ENCODE data around the gene SLC22A4. TPM values are rescaled to one million over a fixed set of nuclear protein-coding genes. Genes with fewer than 3 reads are reported as not detected.

Gene SLC22A4
- total RNA-seq, 1 donor: 2.9 TPM

GRCh38 chr5:132369474-132370180, 75.4 kb downstream of the SLC22A4 start, which contains the start of gene SLC22A5:
SLC22A5 (plus strand) TSS chr5:132369710; CDS start chr5:132369973, 263 bp downstream.
- H3K4me2 ChIP-seq (ENCODE audit: insufficient read depth, low read length): peak within 1 kb of the TSS; percentile 83
- no peaks in the 10 kb centered on the region for H3K36me3 ChIP-seq (ENCODE audit: insufficient read depth, low read length)
- no peaks in the 10 kb centered on the region for H3K9me3 ChIP-seq (ENCODE audit: low read depth, low read length)
- peaks cover 16% of the 10 kb centered on the region for H3K4me1 ChIP-seq (ENCODE audit: insufficient read depth, low read length)
- no peaks in the 10 kb centered on the region for H3K27me3 ChIP-seq (ENCODE audit: insufficient read depth, low read length)
- peak within 1 kb of the TSS; percentile 85 for H3K4me3 ChIP-seq (ENCODE audit: insufficient read depth, low read length)
- peak within 1 kb of the TSS; percentile 85 for H2AFZ ChIP-seq (ENCODE audit: low read length)
- H3K27ac ChIP-seq (ENCODE audit: low read depth, low read length): peak within 1 kb of the TSS; percentile 49
- no peak for TF ChIP-seq CTCF (IDR thresholded peaks at IDR 0.05; ENCODE audit: extremely low read depth, low read depth, low read length)
- peaks cover 9% of the 10 kb centered on the region for H3K79me2 ChIP-seq (ENCODE audit: insufficient read depth, low read length)
- peak; percentile 94 for DNase-seq (ENCODE audit: insufficient read length, low spot score, missing footprints)
- H4K20me1 ChIP-seq (ENCODE audit: insufficient read depth, low read length): no peaks in the 10 kb centered on the region

GRCh38 chr5:132370181-132370970, 76.2 kb downstream of the SLC22A4 start:
- peaks cover 9% of the 10 kb centered on the region for H3K79me2 ChIP-seq (ENCODE audit: insufficient read depth, low read length)
- no peaks in the 10 kb centered on the region for H4K20me1 ChIP-seq (ENCODE audit: insufficient read depth, low read length)
- H2AFZ ChIP-seq (ENCODE audit: low read length): peak overlapping the region; percentile 85
- DNase-seq (ENCODE audit: insufficient read length, low spot score, missing footprints): peak; percentile 78
- H3K9me3 ChIP-seq (ENCODE audit: low read depth, low read length): no peaks in the 10 kb centered on the region
- no peaks in the 10 kb centered on the region for H3K36me3 ChIP-seq (ENCODE audit: insufficient read depth, low read length)
- peak overlapping the region; percentile 83 for H3K4me2 ChIP-seq (ENCODE audit: insufficient read depth, low read length)
- H3K4me1 ChIP-seq (ENCODE audit: insufficient read depth, low read length): peaks cover 10% of the 10 kb centered on the region
- no peak for TF ChIP-seq CTCF (IDR thresholded peaks at IDR 0.05; ENCODE audit: extremely low read depth, low read depth, low read length)
- no peak overlapping the region for H3K27ac ChIP-seq (ENCODE audit: low read depth, low read length)
- peak overlapping the region; percentile 85 for H3K4me3 ChIP-seq (ENCODE audit: insufficient read depth, low read length)
- no peaks in the 10 kb centered on the region for H3K27me3 ChIP-seq (ENCODE audit: insufficient read depth, low read length)

- no peaks in the 10 kb centered on the region for H4K20me1 ChIP-seq (ENCODE audit: insufficient read depth, low read length)
- peaks cover 10% of the 10 kb centered on the region for H3K4me1 ChIP-seq (ENCODE audit: insufficient read depth, low read length)
- H3K27ac ChIP-seq (ENCODE audit: low read depth, low read length): no peak overlapping the region
- peak overlapping the region; percentile 83 for H3K4me2 ChIP-seq (ENCODE audit: insufficient read depth, low read length)
- no peaks in the 10 kb centered on the region for H3K36me3 ChIP-seq (ENCODE audit: insufficient read depth, low read length)
- H3K4me3 ChIP-seq (ENCODE audit: insufficient read depth, low read length): no peak overlapping the region
- H3K79me2 ChIP-seq (ENCODE audit: insufficient read depth, low read length): peaks cover 9% of the 10 kb centered on the region
- no peak overlapping the region for H2AFZ ChIP-seq (ENCODE audit: low read length)
- TF ChIP-seq CTCF (IDR thresholded peaks at IDR 0.05; ENCODE audit: extremely low read depth, low read depth, low read length): no peak
- H3K27me3 ChIP-seq (ENCODE audit: insufficient read depth, low read length): no peaks in the 10 kb centered on the region
- DNase-seq (ENCODE audit: insufficient read length, low spot score, missing footprints): no peak
- H3K9me3 ChIP-seq (ENCODE audit: low read depth, low read length): no peaks in the 10 kb centered on the region
Observed at GRCh38 chr5:132370971-132371602, 76.9 kb downstream of the SLC22A4 start.

Measured in osteoblast (primary cell).